Breast epithelium (tissue), 4 donors: Measurements from ENCODE around the gene FRMPD4. TPM values are rescaled to one million over a fixed set of nuclear protein-coding genes. Genes with fewer than 3 reads are reported as not detected.

Experiments used
- DNase-seq, 2 donors: peaks; one replicate each; pipeline ENCODE4 v3.0.0-alpha.2; 2019; ENCODE audit warnings: low spot score in 2 of 2
- H3K27ac ChIP-seq, 2 donors: fragments of 200-600 bp; sonication (generic) in 1 of 2; one replicate each; pipeline ENCODE4 v1.5.1; 2016 to 2019; ENCODE audit warnings: mild to moderate bottlenecking in 1 of 2
- H3K27me3 ChIP-seq, 2 donors: fragments of 200-600 bp; sonication (generic) in 1 of 2; one replicate each; pipeline versions ENCODE4 v1.5.1 to v1.6.0; 2017 to 2019; ENCODE audit warnings: control low read depth in 1 of 2, mild to moderate bottlenecking in 1 of 2
- H3K36me3 ChIP-seq: fragments of 200-600 bp; one replicate; pipeline ENCODE4 v1.5.1; 2019
- H3K4me1 ChIP-seq, 2 donors: fragments of 200-600 bp; sonication (generic); one replicate each; pipeline ENCODE4 v1.5.1; 2016 to 2019; ENCODE audit warnings: control low read depth in 1 of 2
- H3K4me3 ChIP-seq, 3 donors: fragments of 200-600 bp; sonication (generic); 1 replicate in 2 of 3; 2 replicates in 1 of 3; pipeline ENCODE4 v1.5.1; 2016 to 2019; ENCODE audit warnings: mild to moderate bottlenecking in 3 of 3, moderate library complexity in 2 of 3
- H3K9me3 ChIP-seq, 2 donors: fragments of 200-600 bp; sonication (generic) in 1 of 2; one replicate each; pipeline ENCODE4 v1.5.1; 2016 to 2019; ENCODE audit warnings: control low read depth in 1 of 2
- POLR2A ChIP-seq: fragments of 450-650 bp; IDR thresholded peaks from one replicate; pipeline ENCODE4 v1.6.1; 2016; ENCODE audit warnings: antibody characterized with exemption, mild to moderate bottlenecking, moderate library complexity
- POLR2AphosphoS5 ChIP-seq, 3 donors: sonication (generic); formaldehyde crosslinking; IDR thresholded peaks; one replicate each; pipeline ENCODE4 v1.6.1; 2017; ENCODE audit warnings: antibody characterized with exemption in 3 of 3
- intact Hi-C: fragments of 100-400 bp; cut with DNase I; formaldehyde crosslinking; loops from one replicate; pipeline ENCODE4 v1.15.1; 2023; ENCODE audit warnings: low total_unique reads
- total RNA-seq, 3 donors: library from RNA; depleted of rRNA; stranded (reverse); fragments of >200 nt; gene quantifications; one replicate each; pipeline ENCODE4 v1.1.0, GENCODE V29; 2016
- TF ChIP-seq, protein P1 (sequence below), 3 donors: fragments of 450-650 bp; IDR thresholded peaks; one replicate each; pipeline ENCODE4 v1.5.1; 2016 to 2017; ENCODE audit warnings: antibody characterized with exemption in 3 of 3, mild to moderate bottlenecking in 3 of 3, moderate library complexity in 3 of 3

Gene FRMPD4
- total RNA-seq, 3 donors from 2014 or later = under 0.01 TPM

GRCh38 chrX:12441381-12442128 lies 303.3 kb downstream of the FRMPD4 start:
- Histone ChIP-seq H3K27me3 (peaks cover 0 to 23% of the 10 kb centered on the region in 2 donors), H3K4me3 (no peak overlapping the region), H3K27ac (no peak overlapping the region), H3K9me3 (no peaks in the 10 kb centered on the region), H3K36me3 (no peaks in the 10 kb centered on the region), H3K4me1 (no peaks in the 10 kb centered on the region)
- intact Hi-C loops = no loop called here
- no peak for DNase-seq
- TF ChIP-seq POLR2A (no peak), POLR2AphosphoS5 (IDR thresholded peaks at IDR 0.05) (no peak)
- TF ChIP-seq, protein P1, sequence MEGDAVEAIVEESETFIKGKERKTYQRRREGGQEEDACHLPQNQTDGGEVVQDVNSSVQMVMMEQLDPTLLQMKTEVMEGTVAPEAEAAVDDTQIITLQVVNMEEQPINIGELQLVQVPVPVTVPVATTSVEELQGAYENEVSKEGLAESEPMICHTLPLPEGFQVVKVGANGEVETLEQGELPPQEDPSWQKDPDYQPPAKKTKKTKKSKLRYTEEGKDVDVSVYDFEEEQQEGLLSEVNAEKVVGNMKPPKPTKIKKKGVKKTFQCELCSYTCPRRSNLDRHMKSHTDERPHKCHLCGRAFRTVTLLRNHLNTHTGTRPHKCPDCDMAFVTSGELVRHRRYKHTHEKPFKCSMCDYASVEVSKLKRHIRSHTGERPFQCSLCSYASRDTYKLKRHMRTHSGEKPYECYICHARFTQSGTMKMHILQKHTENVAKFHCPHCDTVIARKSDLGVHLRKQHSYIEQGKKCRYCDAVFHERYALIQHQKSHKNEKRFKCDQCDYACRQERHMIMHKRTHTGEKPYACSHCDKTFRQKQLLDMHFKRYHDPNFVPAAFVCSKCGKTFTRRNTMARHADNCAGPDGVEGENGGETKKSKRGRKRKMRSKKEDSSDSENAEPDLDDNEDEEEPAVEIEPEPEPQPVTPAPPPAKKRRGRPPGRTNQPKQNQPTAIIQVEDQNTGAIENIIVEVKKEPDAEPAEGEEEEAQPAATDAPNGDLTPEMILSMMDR (IDR thresholded peaks at IDR 0.05) = no peak

DNA sequence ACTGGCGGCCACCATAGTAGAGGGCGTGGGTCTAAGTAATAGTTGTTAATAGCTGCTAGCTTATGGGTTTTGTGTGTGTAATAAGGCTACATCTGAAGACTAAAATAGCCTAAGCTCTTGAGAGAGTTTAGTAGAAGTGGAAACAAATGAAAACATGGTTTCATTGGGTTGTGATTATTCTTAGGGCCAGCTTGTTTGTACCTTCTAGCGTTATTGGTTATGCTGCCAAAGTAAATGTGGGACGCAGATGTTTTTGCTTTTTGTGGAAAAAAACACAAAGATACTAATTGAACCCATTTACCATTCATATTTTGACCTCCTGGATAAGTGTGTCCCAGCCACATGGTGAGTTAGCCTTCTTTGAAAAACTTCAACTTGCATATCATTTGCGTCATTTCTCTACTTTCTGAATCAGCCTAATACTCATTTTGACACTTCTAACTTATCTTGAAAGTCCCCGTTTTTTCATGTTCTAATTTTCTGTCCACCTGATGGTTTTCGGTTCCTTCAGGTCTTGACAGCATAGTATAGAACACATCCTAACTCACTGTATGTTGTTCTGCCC lies 305.3 kb downstream of the FRMPD4 start:
- Histone ChIP-seq H3K4me1 (no peaks in the 10 kb centered on the region), H3K4me3 (no peak overlapping the region), H3K27ac (no peak overlapping the region), H3K27me3 (peaks cover 0 to 20% of the 10 kb centered on the region in 2 donors), H3K9me3 (no peaks in the 10 kb centered on the region), H3K36me3 (no peaks in the 10 kb centered on the region)
- no peak for DNase-seq
- intact Hi-C loops = no loop called here
- TF ChIP-seq, protein P1 (IDR thresholded peaks at IDR 0.05) = no peak
- TF ChIP-seq POLR2AphosphoS5 (IDR thresholded peaks at IDR 0.05) (no peak), POLR2A (no peak)

GRCh38 chrX:12446342-12447075 lies 308.2 kb downstream of the FRMPD4 start:
- H3K36me3 ChIP-seq = no peaks in the 10 kb centered on the region
- no peaks in the 10 kb centered on the region for H3K9me3 ChIP-seq
- no peak overlapping the region for H3K4me3 ChIP-seq
- intact Hi-C loops = no loop called here
- TF ChIP-seq POLR2AphosphoS5 (IDR thresholded peaks at IDR 0.05) (no peak), POLR2A (no peak)
- TF ChIP-seq, protein P1 (IDR thresholded peaks at IDR 0.05) = no peak
- peaks cover 0 to 4% of the 10 kb centered on the region in 2 donors for H3K27me3 ChIP-seq
- H3K27ac ChIP-seq = no peak overlapping the region
- DNase-seq = no peak
- H3K4me1 ChIP-seq = no peaks in the 10 kb centered on the region

DNA sequence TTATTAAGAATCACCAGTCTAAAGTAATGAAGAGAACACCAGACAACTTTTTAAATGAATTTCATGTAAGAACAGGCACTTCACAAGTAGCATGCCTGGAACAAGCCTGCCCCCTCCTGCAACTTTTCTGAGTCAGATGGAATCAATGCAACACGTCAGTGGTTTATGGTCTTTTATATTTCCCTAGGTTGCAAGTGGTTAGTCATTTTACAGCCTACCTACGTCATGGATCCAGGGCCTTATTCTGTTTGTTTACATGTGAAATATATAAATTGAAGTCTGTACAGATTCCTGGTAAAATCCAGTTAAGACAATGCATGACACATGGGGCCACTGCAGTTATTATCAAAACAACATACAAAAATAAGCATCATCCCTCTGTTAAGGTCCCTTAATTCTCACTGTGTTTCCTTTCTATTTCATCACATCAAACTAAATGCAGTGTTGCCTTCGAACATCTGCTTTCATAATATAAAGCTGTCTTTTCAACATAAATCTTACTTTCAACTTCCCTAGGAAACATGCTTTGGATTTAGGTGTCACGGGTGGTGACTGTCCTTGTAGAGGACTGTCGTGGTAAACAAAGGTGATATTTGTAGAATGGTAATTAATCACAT lies 309.3 kb downstream of the FRMPD4 start:
- H3K4me1 ChIP-seq = no peaks in the 10 kb centered on the region
- intact Hi-C loops = no loop called here
- H3K27ac ChIP-seq = no peak overlapping the region
- H3K27me3 ChIP-seq = peaks cover 0 to 4% of the 10 kb centered on the region in 2 donors
- TF ChIP-seq, protein P1 (IDR thresholded peaks at IDR 0.05) = no peak
- no peak for TF ChIP-seq POLR2A
- TF ChIP-seq POLR2AphosphoS5 (IDR thresholded peaks at IDR 0.05) = no peak
- H3K9me3 ChIP-seq = no peaks in the 10 kb centered on the region
- H3K36me3 ChIP-seq = no peaks in the 10 kb centered on the region
- DNase-seq = no peak
- no peak overlapping the region for H3K4me3 ChIP-seq
